K562 (cell line): ENCODE measurements around the gene MTRFR. TPM values are rescaled to one million over a fixed set of nuclear protein-coding genes. Genes with fewer than 3 reads are reported as not detected.

Experiments used
- C11orf30 ChIP-seq: fragments of 450-650 bp; IDR thresholded peaks from 2 replicates; pipeline ENCODE4 v1.6.1; 2016; ENCODE audit warnings: low read depth, mild to moderate bottlenecking
- CBFA2T2 ChIP-seq: fragments of 450-650 bp; conservative IDR thresholded peaks from 2 replicates; pipeline ENCODE4 v1.6.1; 2017; ENCODE audit warnings: mild to moderate bottlenecking
- DIDO1 ChIP-seq: fragments of 450-650 bp; IDR thresholded peaks from 2 replicates; pipeline ENCODE4 v1.6.1; 2016; ENCODE audit warnings: low read depth, missing biosample characterization, missing genetic modification characterization
- HMBOX1 ChIP-seq: sonication (generic); IDR thresholded peaks from 2 replicates; pipeline ENCODE4 v1.6.1; 2016
- JUND ChIP-seq, 2 experiments: IDR thresholded peaks; 2 replicates in 1 of 2; 3 replicates in 1 of 2; pipeline ENCODE4 v1.6.1; 2011; ENCODE audit warnings: borderline replicate concordance in 2 of 2, low read depth in 2 of 2, low read length in 2 of 2, improper control_type of control experiment in 1 of 2, missing biosample characterization in 1 of 2, missing genetic modification characterization in 1 of 2, missing genetic modification reagents in 1 of 2
- MBD1 ChIP-seq: fragments of 250-450 bp; sonication (Bioruptor Pico); IDR thresholded peaks from 2 replicates; pipeline ENCODE4 v1.8.0; 2022; ENCODE audit warnings: inconsistent platforms
- MEF2D ChIP-seq: conservative IDR thresholded peaks from 2 replicates; pipeline ENCODE4 v1.6.1; 2016; ENCODE audit warnings: low read depth, missing genetic modification characterization, missing compliant biosample characterization
- PKNOX1 ChIP-seq: fragments of 450-650 bp; IDR thresholded peaks from 2 replicates; pipeline ENCODE4 v1.6.1; 2016
- SAFB2 ChIP-seq: fragments of 200-400 bp; formaldehyde crosslinking; IDR thresholded peaks from 2 replicates; pipeline ENCODE4 v1.6.1; 2018; ENCODE audit warnings: borderline replicate concordance, low read length, low read depth, moderate library complexity; ENCODE audit not compliant: severe bottlenecking
- THAP12 ChIP-seq: fragments of 250-450 bp; sonication (Bioruptor Pico); IDR thresholded peaks from 2 replicates; pipeline ENCODE4 v1.9.0; 2021; ENCODE audit warnings: mild to moderate bottlenecking, inconsistent platforms
- USF1 ChIP-seq: sonication (generic); formaldehyde crosslinking; IDR thresholded peaks from 2 replicates; pipeline ENCODE4 v1.9.0; 2022; ENCODE audit warnings: mild to moderate bottlenecking, missing genetic modification reagents
- ZBTB34 ChIP-seq: fragments of 250-450 bp; sonication (Bioruptor Pico); IDR thresholded peaks from 2 replicates; pipeline ENCODE4 v1.8.0; 2021; ENCODE audit warnings: mild to moderate bottlenecking, moderate library complexity
- ZKSCAN3 ChIP-seq: fragments of 250-450 bp; sonication (Bioruptor Pico); IDR thresholded peaks from 2 replicates; pipeline ENCODE4 v1.4.0; 2020
- ZNF518B ChIP-seq: fragments of 250-450 bp; sonication (Bioruptor Pico); IDR thresholded peaks from 2 replicates; pipeline ENCODE4 v1.5.0; 2021; ENCODE audit warnings: mild to moderate bottlenecking, moderate library complexity
- polyA plus RNA-seq, 8 experiments: library from polyadenylated mRNA; depleted of rRNA in 4 of 8; stranded (reverse) in 5 of 8; unstranded in 3 of 8; fragments of >200 nt; fragmentation: Nextera tagmentation in 2 of 8; fragmentation: Illumina TruSeq in 1 of 8; extraction: Ambion mirVana in 2 of 8; extraction: Trizol in 1 of 8; gene quantifications; 2 replicates each; pipeline versions ENCODE4 v1.2.1 to v1.2.3, GENCODE V29; 2011 to 2014; ENCODE audit warnings: inconsistent platforms in 1 of 8, missing spikeins in 1 of 8
- total RNA-seq, 7 experiments: library from RNA; depleted of rRNA in 6 of 7; stranded (reverse); fragments of >200 nt in 6 of 7; fragmentation: Illumina TruSeq in 2 of 7; extraction: Trizol in 2 of 7; gene quantifications; 2 replicates each; pipeline versions ENCODE4 v1.2.1 to v1.2.3, GENCODE V29; 2011 to 2021; ENCODE audit warnings: low replicate concordance in 1 of 7

Gene MTRFR
- total and polyA plus RNA-seq, 9 of the 15 experiments (the other 6 are each of a cell fraction or from before 2014, with no cell fraction given) = 16.7 to 55.6 (median 34.7) TPM

- TF ChIP-seq ZNF518B (no peak), ZBTB34 (CRISPR knock-in tag) (no peak), DIDO1 (tag) (no peak; the same call in 1 of the 2 replicates), PKNOX1 (peak; percentile 99), SAFB2 (no peak), USF1 (peak; percentile 79), C11orf30 (peak; percentile 39), ZKSCAN3 (CRISPR knock-in tag) (no peak), CBFA2T2 (no peak), THAP12 (CRISPR knock-in tag) (peak; percentile 97), JUND (IDR thresholded peaks at IDR 0.05; ENCODE audit: borderline replicate concordance, low read depth, low read length) (no peak), JUND (tag; IDR thresholded peaks at IDR 0.05; ENCODE audit: borderline replicate concordance, low read depth, low read length) (no peak), MBD1 (CRISPR knock-in tag) (no peak), HMBOX1 (no peak), MEF2D (tag) (no peak)
Observed at GRCh38 chr12:123232807-123233504, at the start of gene MTRFR, which contains the start of gene MPHOSPH9 (continued).
